ENCODE data around the gene TNFRSF19.
A peak's percentile ranks its signal among the peaks of the same experiment; 100 is the strongest.

TNFRSF19 gene

GRCh38 chr13:23626700-23627099, 56.5 kb downstream of the TNFRSF19 start:
- no peak for DNase-seq (ENCODE audit: low spot score)
- no peak overlapping the region for H3K23ac ChIP-seq (ENCODE audit: low read depth, low read length, poor library complexity)
- no peak overlapping the region for H4K8ac ChIP-seq (ENCODE audit: low read depth, low read length)
- H3K27ac ChIP-seq (replicated peaks; ENCODE audit: low read length): no peak overlapping the region
- no peak overlapping the region for H4K91ac ChIP-seq (ENCODE audit: low read depth, low read length, poor library complexity)
- H3K18ac ChIP-seq (ENCODE audit: low read length): no peak overlapping the region
- no peak overlapping the region for H2BK120ac ChIP-seq (ENCODE audit: low read depth, low read length)
- H3K9me3 ChIP-seq (replicated peaks in 1 of 2; ENCODE audit: control insufficient read depth in 2 of 2, insufficient read depth in 1 of 2, low read depth in 1 of 2, low read length in 2 of 2): peaks cover 0 to 4% of the 10 kb centered on the region in 2 donors
- H2AFZ ChIP-seq (ENCODE audit: low read length): peak overlapping the region; percentile 44
- H3K36me3 ChIP-seq (replicated peaks in 1 of 2; ENCODE audit: control insufficient read depth in 2 of 2, insufficient read depth in 2 of 2, low read length in 2 of 2): no peaks in the 10 kb centered on the region
- no peaks in the 10 kb centered on the region for H3K79me1 ChIP-seq (ENCODE audit: low read depth, low read length)
- no peak overlapping the region for H3K9ac ChIP-seq (ENCODE audit: low read depth, low read length, poor library complexity)
- no peak overlapping the region for H3K14ac ChIP-seq (ENCODE audit: low read length)
- H2BK15ac ChIP-seq (ENCODE audit: low read length): no peak overlapping the region
- H3K4me1 ChIP-seq (ENCODE audit: control insufficient read depth in 2 of 2, insufficient read depth in 1 of 2, low read depth in 1 of 2, low read length in 2 of 2): peaks cover 5 to 10% of the 10 kb centered on the region in 2 donors
- no peak overlapping the region for H2AK5ac ChIP-seq (ENCODE audit: low read depth, low read length)
- no peak overlapping the region for H3K4me2 ChIP-seq (ENCODE audit: insufficient read depth, low read length, poor library complexity, severe bottlenecking)
- no peak overlapping the region for H2BK12ac ChIP-seq (ENCODE audit: low read length)
- H2BK5ac ChIP-seq (ENCODE audit: low read length): no peak overlapping the region
- H3K4me3 ChIP-seq (ENCODE audit: low read length in 2 of 2): no peak overlapping the region
- no peak overlapping the region for H3K4ac ChIP-seq (ENCODE audit: low read length)
- H3K27me3 ChIP-seq (ENCODE audit: control insufficient read depth in 3 of 3, insufficient read depth in 3 of 3, low read depth in 1 of 3, low read length in 3 of 3): no peaks in the 10 kb centered on the region
- WGBS, 2 donors (ENCODE audit: extremely low coverage in 2 of 2, insufficient read length in 2 of 2, insufficient replicate concordance in 1 of 2): no CpG with 5 or more reads among the region's 8 CpGs

DNA sequence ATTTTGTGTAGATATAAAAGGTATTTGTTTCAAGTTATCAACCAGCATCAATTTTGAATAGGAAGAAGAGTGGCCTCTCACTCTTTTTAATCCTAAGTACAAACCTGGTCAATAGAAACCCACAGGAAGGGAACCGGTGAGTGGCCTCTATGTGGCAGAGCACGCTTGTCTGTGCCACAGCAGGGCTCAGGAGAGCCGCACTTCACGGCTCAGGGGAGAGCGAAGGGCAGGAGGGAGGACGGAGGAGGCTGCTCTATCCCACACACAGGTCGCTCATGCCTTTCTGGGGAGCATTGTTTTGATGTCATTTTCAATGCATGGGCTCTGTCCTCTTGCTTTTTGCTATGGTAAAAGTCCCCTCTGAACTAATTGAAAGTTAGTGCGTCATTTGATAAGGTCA, 57.2 kb downstream of the TNFRSF19 start:
- no peak overlapping the region for H2BK5ac ChIP-seq (ENCODE audit: low read length)
- peaks cover 12 to 17% of the 10 kb centered on the region in 2 donors for H3K4me1 ChIP-seq (ENCODE audit: control insufficient read depth in 2 of 2, insufficient read depth in 1 of 2, low read depth in 1 of 2, low read length in 2 of 2)
- no peaks in the 10 kb centered on the region for H3K36me3 ChIP-seq (replicated peaks in 1 of 2; ENCODE audit: control insufficient read depth in 2 of 2, insufficient read depth in 2 of 2, low read length in 2 of 2)
- no peak overlapping the region for H3K4ac ChIP-seq (ENCODE audit: low read length)
- no peak overlapping the region for H3K23ac ChIP-seq (ENCODE audit: low read depth, low read length, poor library complexity)
- no peak overlapping the region for H2BK12ac ChIP-seq (ENCODE audit: low read length)
- no peak overlapping the region for H4K8ac ChIP-seq (ENCODE audit: low read depth, low read length)
- no peak overlapping the region for H2AK5ac ChIP-seq (ENCODE audit: low read depth, low read length)
- H3K27ac ChIP-seq (replicated peaks; ENCODE audit: low read length): no peak overlapping the region
- H3K4me3 ChIP-seq (ENCODE audit: low read length in 2 of 2): no peak overlapping the region
- no peak overlapping the region for H2BK120ac ChIP-seq (ENCODE audit: low read depth, low read length)
- no peak overlapping the region for H3K4me2 ChIP-seq (ENCODE audit: insufficient read depth, low read length, poor library complexity, severe bottlenecking)
- no peak overlapping the region for H2AFZ ChIP-seq (ENCODE audit: low read length)
- H3K9ac ChIP-seq (ENCODE audit: low read depth, low read length, poor library complexity): no peak overlapping the region
- no peak overlapping the region for H4K91ac ChIP-seq (ENCODE audit: low read depth, low read length, poor library complexity)
- no peak overlapping the region for H2BK15ac ChIP-seq (ENCODE audit: low read length)
- WGBS, 2 donors (ENCODE audit: extremely low coverage in 2 of 2, insufficient read length in 2 of 2, insufficient replicate concordance in 1 of 2): no CpG with 5 or more reads among the region's 8 CpGs
- H3K27me3 ChIP-seq (ENCODE audit: control insufficient read depth in 3 of 3, insufficient read depth in 3 of 3, low read depth in 1 of 3, low read length in 3 of 3): no peaks in the 10 kb centered on the region
- H3K79me1 ChIP-seq (ENCODE audit: low read depth, low read length): no peaks in the 10 kb centered on the region
- peaks cover 0 to 4% of the 10 kb centered on the region in 2 donors for H3K9me3 ChIP-seq (replicated peaks in 1 of 2; ENCODE audit: control insufficient read depth in 2 of 2, insufficient read depth in 1 of 2, low read depth in 1 of 2, low read length in 2 of 2)
- DNase-seq (ENCODE audit: low spot score): no peak
- H3K18ac ChIP-seq (ENCODE audit: low read length): no peak overlapping the region
- H3K14ac ChIP-seq (ENCODE audit: low read length): no peak overlapping the region

DNA sequence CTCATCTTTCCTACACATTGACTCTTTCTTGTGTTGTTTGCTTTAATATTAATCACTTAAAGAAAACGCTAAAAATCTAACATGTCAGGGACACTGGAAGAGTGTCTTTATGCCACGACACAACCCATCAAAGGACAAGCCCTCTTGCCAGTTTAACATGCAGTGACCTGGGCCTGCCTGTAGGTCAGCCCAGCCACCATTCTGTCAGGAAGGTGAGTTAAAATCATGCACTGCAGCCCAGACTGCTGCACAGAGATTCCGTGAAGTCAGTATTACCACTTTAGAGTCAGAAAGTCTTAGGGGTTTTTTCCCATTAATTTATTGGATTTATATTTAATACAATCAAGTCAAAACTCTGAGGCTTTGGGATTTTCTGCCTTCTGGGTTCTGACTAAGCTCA, 58.0 kb downstream of the TNFRSF19 start:
- Histone ChIP-seq H3K9ac (ENCODE audit: low read depth, low read length, poor library complexity) (no peak overlapping the region), H3K4me1 (ENCODE audit: control insufficient read depth in 2 of 2, insufficient read depth in 1 of 2, low read depth in 1 of 2, low read length in 2 of 2) (peaks cover 16 to 21% of the 10 kb centered on the region in 2 donors), H3K4me3 (ENCODE audit: low read length in 2 of 2) (no peak overlapping the region), H2BK15ac (ENCODE audit: low read length) (no peak overlapping the region), H2AK5ac (ENCODE audit: low read depth, low read length) (no peak overlapping the region), H3K27me3 (ENCODE audit: control insufficient read depth in 3 of 3, insufficient read depth in 3 of 3, low read depth in 1 of 3, low read length in 3 of 3) (no peaks in the 10 kb centered on the region), H3K18ac (ENCODE audit: low read length) (no peak overlapping the region), H3K4me2 (ENCODE audit: insufficient read depth, low read length, poor library complexity, severe bottlenecking) (no peak overlapping the region), H2BK120ac (ENCODE audit: low read depth, low read length) (no peak overlapping the region), H3K36me3 (replicated peaks in 1 of 2; ENCODE audit: control insufficient read depth in 2 of 2, insufficient read depth in 2 of 2, low read length in 2 of 2) (no peaks in the 10 kb centered on the region), H3K9me3 (replicated peaks in 1 of 2; ENCODE audit: control insufficient read depth in 2 of 2, insufficient read depth in 1 of 2, low read depth in 1 of 2, low read length in 2 of 2) (peaks cover 0 to 4% of the 10 kb centered on the region in 2 donors), H2BK12ac (ENCODE audit: low read length) (no peak overlapping the region), H2AFZ (ENCODE audit: low read length) (no peak overlapping the region), H2BK5ac (ENCODE audit: low read length) (no peak overlapping the region), H4K8ac (ENCODE audit: low read depth, low read length) (no peak overlapping the region), H3K27ac (replicated peaks; ENCODE audit: low read length) (no peak overlapping the region), H3K23ac (ENCODE audit: low read depth, low read length, poor library complexity) (no peak overlapping the region), H3K79me1 (ENCODE audit: low read depth, low read length) (no peaks in the 10 kb centered on the region), H3K4ac (ENCODE audit: low read length) (no peak overlapping the region), H3K14ac (ENCODE audit: low read length) (no peak overlapping the region), H4K91ac (ENCODE audit: low read depth, low read length, poor library complexity) (no peak overlapping the region)
- no CpG with 5 or more reads among the region's 3 CpGs for WGBS, 2 donors (ENCODE audit: extremely low coverage in 2 of 2, insufficient read length in 2 of 2, insufficient replicate concordance in 1 of 2)
- DNase-seq (ENCODE audit: low spot score): no peak

DNA sequence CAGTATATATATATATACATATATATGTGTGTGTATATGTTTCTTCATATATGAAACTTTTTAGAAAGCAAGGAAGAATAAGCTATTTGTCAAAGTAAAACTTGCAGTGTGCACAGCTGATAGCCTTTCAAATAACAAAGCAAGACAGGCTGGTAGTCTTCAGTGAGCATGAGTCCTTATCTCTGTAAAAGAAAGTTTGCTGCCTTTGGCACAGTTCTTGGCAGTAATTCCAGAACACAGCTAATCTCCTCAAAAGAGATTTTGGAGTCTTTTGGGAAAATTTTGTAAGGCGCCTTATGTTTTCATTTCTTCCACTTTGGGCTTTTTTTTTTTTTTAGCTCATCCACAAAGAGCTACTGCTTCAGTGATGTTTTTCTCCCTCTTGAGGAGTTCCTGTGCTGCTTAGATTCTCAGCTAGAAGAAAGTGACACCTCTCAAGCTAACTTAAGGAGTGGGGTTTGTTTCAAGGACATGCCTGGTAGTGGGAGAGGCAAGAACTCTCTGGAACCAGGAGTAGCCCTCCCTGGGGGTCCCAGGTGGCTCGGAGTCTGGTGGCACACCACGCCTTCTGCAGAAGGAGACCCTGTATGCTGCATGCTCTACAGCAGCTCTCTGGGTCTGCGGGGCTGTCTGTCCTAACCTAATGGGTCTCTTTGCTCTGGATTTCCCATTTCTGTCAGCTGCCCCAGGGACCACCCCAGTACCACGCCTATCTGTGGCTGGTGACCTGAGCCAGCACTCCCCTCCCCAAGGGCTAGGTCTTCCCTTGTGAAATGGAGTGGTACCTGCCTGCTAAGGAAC, 58.8 kb downstream of the TNFRSF19 start:
- H3K27ac ChIP-seq (replicated peaks; ENCODE audit: low read length): no peak overlapping the region
- peaks cover 16 to 21% of the 10 kb centered on the region in 2 donors for H3K4me1 ChIP-seq (ENCODE audit: control insufficient read depth in 2 of 2, insufficient read depth in 1 of 2, low read depth in 1 of 2, low read length in 2 of 2)
- whole genome bisulfite sequencing, 2 donors (ENCODE audit: extremely low coverage in 2 of 2, insufficient read length in 2 of 2, insufficient replicate concordance in 1 of 2): no CpG with 5 or more reads among the region's 5 CpGs

More for the DNA sequence above, 58.8 kb downstream of the TNFRSF19 start:
- no peak overlapping the region for H3K4me3 ChIP-seq (ENCODE audit: low read length in 2 of 2)
- no peak overlapping the region for H3K23ac ChIP-seq (ENCODE audit: low read depth, low read length, poor library complexity)
- no peak overlapping the region for H2AFZ ChIP-seq (ENCODE audit: low read length)
- H4K91ac ChIP-seq (ENCODE audit: low read depth, low read length, poor library complexity): no peak overlapping the region
- H2BK5ac ChIP-seq (ENCODE audit: low read length): no peak overlapping the region
- no peak overlapping the region for H2BK15ac ChIP-seq (ENCODE audit: low read length)
- no peaks in the 10 kb centered on the region for H3K79me1 ChIP-seq (ENCODE audit: low read depth, low read length)
- H3K18ac ChIP-seq (ENCODE audit: low read length): no peak overlapping the region
- no peaks in the 10 kb centered on the region for H3K36me3 ChIP-seq (replicated peaks in 1 of 2; ENCODE audit: control insufficient read depth in 2 of 2, insufficient read depth in 2 of 2, low read length in 2 of 2)
- no peak overlapping the region for H3K14ac ChIP-seq (ENCODE audit: low read length)
- no peak for DNase-seq (ENCODE audit: low spot score)
- H2BK120ac ChIP-seq (ENCODE audit: low read depth, low read length): no peak overlapping the region
- H3K27me3 ChIP-seq (ENCODE audit: control insufficient read depth in 3 of 3, insufficient read depth in 3 of 3, low read depth in 1 of 3, low read length in 3 of 3): no peaks in the 10 kb centered on the region
- no peak overlapping the region for H2AK5ac ChIP-seq (ENCODE audit: low read depth, low read length)
- peaks cover 0 to 2% of the 10 kb centered on the region in 2 donors for H3K9me3 ChIP-seq (replicated peaks in 1 of 2; ENCODE audit: control insufficient read depth in 2 of 2, insufficient read depth in 1 of 2, low read depth in 1 of 2, low read length in 2 of 2)
- no peak overlapping the region for H4K8ac ChIP-seq (ENCODE audit: low read depth, low read length)
- no peak overlapping the region for H3K4me2 ChIP-seq (ENCODE audit: insufficient read depth, low read length, poor library complexity, severe bottlenecking)
- H3K9ac ChIP-seq (ENCODE audit: low read depth, low read length, poor library complexity): no peak overlapping the region
- no peak overlapping the region for H2BK12ac ChIP-seq (ENCODE audit: low read length)
- no peak overlapping the region for H3K4ac ChIP-seq (ENCODE audit: low read length)

All from neuronal stem cell (in vitro differentiated cells).